LNCaP clone FGC (cell line): ENCODE results near the gene KCMF1.

ENCODE experiments used
- DNase-seq: peaks from one replicate; pipeline ENCODE4 v3.0.0-alpha.2; 2011; ENCODE audit warnings: low read depth
- H3K4me3 ChIP-seq: 2 replicates; pipeline ENCODE4 v1.5.1; 2011; ENCODE audit warnings: mild to moderate bottlenecking, low read depth, low read length, control low read depth
- CTCF ChIP-seq: IDR thresholded peaks from 2 replicates; pipeline ENCODE4 v1.5.1; 2012; ENCODE audit warnings: mild to moderate bottlenecking; ENCODE audit not compliant: control insufficient read depth, insufficient read depth; ENCODE audit errors: extremely low read depth

The KCMF1 gene

GRCh38 chr2:85063981-85064599 is 93.1 kb downstream of the KCMF1 start:
- no peak overlapping the region for H3K4me3 ChIP-seq
- no peak for TF ChIP-seq CTCF
- DNase-seq = no peak

GRCh38 chr2:85064927-85065577 is 94.1 kb downstream of the KCMF1 start:
- no peak for TF ChIP-seq CTCF
- no peak overlapping the region for H3K4me3 ChIP-seq
- no peak for DNase-seq

GRCh38 chr2:85066006-85066740 is 95.2 kb downstream of the KCMF1 start:
- H3K4me3 ChIP-seq = no peak overlapping the region
- no peak for TF ChIP-seq CTCF
- DNase-seq = no peak

- no peak overlapping the region for H3K4me3 ChIP-seq
- TF ChIP-seq CTCF = peak; percentile 88
- peak; percentile 51 for DNase-seq
Measured at GRCh38 chr2:85066874-85067351, 96.0 kb downstream of the KCMF1 start.

GRCh38 chr2:85071096-85071495 is 100.1 kb downstream of the KCMF1 start:
- TF ChIP-seq CTCF = no peak
- DNase-seq = no peak
- no peak overlapping the region for H3K4me3 ChIP-seq

GRCh38 chr2:85073033-85073432 is 102.1 kb downstream of the KCMF1 start:
- no peak for DNase-seq
- H3K4me3 ChIP-seq = no peak overlapping the region
- no peak for TF ChIP-seq CTCF
